ENCODE data around the gene APOBEC3B.
"Not testable (repeated sequence)": the region's sequence is repeated elsewhere in the genome, so short reads cannot be mapped to it uniquely, and the experiment has no call there.

The APOBEC3B gene

DNA sequence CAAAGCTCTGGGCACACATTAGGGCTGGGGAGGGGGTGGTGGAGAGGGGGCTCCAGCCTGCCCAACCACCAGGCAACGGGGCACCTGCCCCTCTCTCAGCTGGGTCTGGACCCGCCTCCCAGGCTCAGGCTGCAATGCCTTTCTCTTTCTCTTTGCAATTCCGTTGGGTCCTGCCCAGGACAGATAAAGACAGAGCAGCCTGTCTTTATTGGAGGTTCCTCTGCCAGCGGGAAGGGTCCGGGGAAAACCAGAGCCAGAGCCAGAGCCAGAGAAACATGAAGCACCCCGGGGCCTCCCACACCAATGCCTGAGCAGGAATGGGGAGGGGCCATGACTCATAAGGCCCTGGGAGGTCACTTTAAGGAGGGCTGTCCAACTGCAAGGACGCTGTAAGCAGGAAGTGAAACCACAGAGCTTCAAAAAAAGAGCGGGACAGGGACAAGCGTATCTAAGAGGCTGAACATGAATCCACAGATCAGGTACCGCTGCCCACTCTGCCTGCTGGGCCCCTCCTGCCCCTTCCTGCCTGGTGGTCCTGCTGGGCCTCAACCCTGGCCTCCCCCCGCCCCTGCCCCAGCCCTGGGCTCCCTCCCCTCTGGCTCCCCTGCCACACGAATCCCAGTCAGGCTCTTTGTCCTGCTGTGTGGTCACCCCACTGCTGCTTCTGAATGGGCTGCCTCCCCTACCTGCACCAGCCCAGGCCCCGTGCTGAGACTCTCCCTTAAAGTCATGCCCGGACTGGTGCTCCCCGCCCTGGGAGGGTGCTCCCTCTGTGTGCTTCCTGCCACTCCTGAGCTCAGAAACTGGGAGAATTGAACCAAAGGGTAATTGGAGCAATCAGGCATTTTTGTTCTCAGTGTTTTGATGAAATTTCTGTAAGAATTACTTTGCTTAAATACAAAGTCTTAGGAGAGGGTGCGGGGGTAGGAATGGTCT lies at the start of gene APOBEC3B:
Gene APOBEC3B (plus strand): TSS at position 356 of the 936 bp plus-strand sequence. CDS start 107 bp downstream, at position 463.
- no peak for DNase-seq

DNA sequence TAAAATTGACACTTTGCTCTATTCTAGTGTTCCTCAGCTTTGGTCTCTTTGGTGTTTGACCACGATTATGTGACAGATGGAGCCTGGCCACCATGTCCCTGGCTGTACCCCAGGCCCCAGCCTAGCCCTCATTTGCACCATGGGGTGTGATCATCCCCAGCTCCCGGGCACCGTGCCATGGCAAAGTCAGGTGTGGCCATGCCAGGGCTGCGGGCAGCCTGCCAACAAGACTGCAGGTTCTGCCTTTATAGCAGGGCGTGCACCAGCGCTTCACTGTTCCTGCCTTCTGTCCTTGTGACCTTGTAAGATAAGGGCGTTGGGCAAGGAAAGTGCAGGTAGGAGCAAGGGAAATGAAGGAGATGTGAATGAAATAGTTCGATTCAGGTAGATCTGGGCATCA lies 47.1 kb upstream of the APOBEC3B start:
- peak; percentile 35 for DNase-seq

DNA sequence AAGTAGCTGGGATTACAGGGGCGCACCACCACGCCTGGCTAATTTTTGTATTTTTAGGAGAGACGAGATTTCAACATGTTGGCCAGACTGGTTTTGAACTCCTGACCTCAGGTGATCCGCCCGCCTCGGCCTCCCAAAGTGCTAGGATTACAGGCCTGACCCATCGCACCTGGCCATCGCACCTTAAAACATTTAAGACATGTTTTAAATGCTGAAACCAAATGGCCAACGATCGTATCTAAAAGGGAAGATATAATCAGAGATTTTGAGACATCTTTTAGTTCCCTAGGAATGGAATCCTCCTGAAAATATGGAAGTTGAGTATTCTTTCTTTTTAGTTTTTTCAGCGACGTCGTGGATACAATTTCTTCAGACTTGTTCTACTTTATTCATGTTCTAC lies 46.5 kb upstream of the APOBEC3B start:
- no peak for DNase-seq

DNA sequence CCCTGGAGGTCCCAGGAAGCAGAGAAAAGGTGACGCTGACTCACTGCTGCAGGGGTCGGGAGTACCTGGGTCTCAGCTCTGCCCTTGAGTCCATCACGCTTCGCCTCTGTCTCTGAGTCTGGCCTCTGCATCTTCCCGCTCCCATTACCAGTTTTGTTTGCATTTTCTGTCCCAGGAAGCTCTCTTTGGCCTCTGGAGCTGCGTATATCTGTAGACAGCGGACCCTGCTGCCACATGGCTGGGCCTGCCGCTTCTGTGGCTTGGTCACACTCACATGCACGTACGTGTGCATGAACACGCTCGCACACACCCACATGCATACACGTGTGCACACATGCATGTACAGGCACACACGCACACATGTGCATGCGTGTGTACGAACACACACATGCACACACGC lies 45.6 kb upstream of the APOBEC3B start:
- no peak for DNase-seq

DNA sequence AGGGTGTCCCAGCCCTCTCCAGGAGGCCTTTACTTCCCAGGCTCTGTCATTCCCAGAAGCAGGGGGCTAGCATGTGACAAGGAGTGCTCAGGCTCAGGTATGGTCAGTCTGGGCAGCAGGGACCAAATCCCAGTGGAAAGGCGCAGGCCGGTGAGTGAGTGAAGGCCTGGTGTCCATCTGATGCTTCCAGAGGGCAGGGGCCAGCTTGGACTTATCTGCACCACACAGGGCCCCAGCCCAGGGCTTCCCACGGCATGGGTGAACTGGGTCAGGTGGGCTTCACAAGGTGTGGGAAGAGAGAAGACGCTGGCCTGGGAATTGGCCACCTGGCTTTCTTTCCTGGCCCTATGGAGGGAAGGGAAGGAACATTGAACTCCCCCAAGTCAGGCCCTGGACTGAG lies 45.1 kb upstream of the APOBEC3B start:
- no peak for DNase-seq

DNA sequence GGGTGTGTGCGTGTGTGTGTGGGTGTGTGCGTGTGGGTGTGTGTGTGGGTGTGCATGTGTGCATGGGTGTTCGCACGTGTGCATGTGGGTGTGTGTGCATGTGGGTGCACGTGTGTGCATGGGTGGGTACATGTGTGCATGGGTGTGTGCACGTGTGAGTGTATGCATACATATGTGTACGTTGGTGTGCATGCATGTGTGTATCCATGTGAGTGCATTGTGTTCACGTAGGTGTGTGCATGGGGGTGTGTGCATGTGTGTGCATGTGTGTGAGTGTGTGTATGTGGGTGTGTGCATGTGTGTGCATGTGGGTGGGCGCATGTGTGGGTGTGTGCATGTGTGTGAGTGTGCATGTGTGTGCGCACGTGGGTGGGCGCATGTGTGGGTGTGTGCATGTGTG lies 44.6 kb upstream of the APOBEC3B start:
- no peak for DNase-seq

DNA sequence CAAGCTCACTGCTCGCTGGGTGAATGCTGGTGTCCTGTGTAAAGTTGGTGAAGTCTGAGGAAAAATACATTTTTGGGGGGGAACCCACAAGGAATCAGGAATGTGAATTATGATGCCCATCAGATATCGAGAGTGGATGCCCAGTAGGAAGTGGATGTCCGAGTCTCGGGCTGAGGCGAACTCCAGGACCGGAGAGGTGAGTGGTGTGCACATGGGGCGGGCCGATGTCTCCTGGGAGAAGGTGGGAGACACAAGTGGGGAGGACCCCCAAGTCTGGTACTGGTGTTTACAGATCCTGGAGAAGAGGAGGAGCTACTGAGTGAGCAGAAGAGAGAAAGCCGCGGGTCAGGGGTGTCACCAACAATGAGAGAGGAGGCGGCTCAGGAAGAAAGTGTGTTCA lies 43.9 kb upstream of the APOBEC3B start:
- DNase-seq: no peak

DNA sequence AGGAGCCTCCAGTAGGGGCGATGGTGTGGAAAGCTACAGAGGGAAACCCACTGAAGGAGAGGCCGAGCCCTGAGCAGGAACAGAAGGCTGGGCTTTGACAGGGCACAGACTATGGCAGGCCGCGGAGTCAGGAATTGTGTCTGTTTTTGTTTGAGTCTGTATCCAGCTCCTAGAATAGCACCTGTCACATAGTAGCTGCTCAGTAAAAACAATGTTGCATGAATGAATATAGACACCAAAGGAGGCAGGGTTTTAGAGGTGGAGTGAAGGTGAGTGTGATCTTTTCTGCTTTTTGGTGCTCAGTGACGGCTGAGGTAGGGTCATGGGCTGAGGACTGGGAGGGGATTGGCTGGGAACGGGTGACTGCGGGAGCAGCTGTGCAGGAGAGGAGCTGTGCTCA lies 43.2 kb upstream of the APOBEC3B start:
- no peak for DNase-seq

DNA sequence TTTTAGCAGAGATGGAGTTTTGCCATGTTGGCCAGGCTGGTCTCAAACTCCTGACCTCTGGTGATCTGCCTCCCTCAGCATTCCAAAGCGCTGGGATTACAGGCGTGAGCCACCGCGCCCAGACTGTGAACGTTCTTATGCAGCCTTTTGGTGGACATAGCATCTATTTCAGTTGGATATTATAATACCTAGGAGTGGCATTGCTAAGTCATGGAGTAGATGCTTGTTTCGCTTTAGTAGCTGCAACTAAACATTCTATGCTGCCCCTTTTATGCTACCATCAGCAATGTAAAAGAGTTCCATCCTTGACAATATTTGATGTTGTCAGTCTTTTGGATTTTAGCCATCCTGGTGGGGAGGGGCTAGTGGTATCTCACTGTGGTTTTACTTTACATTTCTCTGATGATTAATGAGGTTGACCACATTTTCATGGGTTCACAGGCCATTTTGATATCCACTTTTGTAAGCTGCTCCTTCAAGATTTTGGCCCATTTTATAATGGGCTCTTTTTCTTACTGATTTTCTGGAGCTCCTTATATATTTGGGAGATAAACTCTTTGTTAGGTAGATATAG lies 41.2 kb upstream of the APOBEC3B start:
- no peak for DNase-seq

DNA sequence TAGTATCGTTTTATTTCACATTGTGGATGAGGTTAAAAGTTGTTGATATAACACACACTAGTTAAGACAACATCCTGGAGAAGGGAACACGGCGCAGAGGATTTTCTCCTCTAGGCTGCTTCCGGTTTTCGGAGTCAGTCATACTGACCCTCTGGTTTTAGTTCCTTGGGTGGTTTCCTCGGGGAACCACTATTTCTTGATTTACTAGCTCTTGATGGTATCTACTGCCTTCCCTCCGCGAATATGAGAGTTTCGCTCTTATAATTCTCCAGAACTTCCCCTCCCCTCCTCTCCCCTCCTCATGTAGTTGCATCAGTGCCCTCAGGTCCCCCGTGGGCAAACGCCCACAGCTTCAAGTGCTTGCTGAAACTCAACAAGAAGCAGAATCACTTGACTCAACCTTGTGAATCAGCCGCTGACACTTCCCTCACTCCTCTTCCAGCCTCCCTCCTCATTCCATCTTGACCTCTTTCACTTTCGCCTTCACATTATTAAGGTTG lies 40.6 kb upstream of the APOBEC3B start:
- no peak for DNase-seq

DNA sequence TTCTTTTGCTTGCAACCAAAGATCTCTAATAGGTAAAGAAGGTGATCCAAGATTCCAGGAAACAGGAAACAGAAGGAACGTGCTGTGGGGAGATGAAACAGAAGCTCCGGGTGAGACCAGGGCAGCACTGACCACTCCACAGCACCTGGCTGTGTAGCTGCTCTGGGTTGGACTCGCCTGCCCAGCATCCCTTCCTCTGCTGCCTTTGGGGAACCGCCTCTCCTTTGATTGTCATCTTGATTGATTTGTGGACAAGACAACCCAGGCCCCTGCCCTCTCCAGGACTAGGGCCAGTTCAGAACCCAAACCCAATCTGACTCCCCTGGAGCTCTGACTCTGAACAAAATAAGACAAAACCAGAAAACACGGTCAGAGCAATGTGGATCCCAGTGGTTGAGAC lies 39.4 kb upstream of the APOBEC3B start:
- DNase-seq: no peak

DNA sequence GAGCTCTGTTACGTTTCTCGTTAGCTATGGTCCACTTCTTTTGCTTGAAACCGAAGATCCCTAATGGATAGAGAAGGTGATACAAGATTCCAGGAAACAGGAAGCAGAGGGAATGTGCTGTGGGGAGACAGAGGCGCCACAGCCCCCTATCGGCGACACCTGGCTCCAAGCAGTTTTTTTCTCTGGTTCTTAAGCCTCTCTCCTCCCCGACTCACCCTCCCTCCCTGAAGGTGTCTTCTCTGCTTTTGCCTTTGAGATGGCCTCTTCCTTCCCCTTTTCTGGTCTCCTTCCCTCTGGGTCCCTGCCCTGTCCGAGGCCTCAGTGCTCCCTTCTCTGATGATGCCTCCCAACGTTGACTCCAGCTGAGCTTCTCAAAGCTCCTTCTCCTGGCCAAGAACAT lies 38.9 kb upstream of the APOBEC3B start:
- no peak for DNase-seq

DNA sequence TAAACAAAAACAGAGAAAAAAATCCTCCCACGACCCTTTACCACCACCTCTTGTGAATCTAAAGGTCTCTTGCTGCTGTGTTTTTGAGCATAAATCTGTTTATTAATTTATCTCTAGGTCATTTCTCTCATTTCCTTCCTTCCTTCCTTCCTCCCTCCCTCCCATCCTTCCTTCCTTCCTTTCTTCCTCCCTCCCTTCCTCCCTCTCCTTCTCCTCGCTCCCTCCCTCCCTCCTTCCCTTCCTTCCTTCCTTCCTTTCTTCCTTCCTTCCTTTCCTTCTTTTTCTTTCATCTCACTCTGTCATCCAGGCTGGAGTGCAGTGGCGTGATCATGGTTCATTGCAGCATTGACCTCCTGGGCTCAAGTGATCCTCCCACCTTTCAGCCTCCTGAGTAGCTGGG lies 38.3 kb upstream of the APOBEC3B start:
- DNase-seq: no peak

DNA sequence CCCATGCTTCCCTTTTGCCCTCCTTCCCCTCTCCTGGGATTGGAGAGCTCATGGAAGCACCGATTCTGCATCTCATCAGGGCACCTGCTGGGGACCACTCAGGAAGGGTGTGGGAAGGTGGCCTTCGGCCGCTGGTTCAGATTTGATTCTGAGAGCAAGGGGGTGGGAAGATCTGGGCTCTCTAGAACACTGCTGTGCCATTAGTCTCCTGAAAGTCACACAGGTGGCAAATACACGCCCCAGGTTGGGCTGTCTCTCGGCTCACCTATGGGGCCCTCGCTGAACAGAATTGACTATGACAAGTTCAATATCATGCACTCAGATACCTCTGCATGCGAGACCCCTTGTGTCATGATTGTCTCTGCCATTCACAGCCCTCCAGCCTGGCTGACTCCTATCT lies 37.5 kb upstream of the APOBEC3B start:
- DNase-seq: no peak

DNA sequence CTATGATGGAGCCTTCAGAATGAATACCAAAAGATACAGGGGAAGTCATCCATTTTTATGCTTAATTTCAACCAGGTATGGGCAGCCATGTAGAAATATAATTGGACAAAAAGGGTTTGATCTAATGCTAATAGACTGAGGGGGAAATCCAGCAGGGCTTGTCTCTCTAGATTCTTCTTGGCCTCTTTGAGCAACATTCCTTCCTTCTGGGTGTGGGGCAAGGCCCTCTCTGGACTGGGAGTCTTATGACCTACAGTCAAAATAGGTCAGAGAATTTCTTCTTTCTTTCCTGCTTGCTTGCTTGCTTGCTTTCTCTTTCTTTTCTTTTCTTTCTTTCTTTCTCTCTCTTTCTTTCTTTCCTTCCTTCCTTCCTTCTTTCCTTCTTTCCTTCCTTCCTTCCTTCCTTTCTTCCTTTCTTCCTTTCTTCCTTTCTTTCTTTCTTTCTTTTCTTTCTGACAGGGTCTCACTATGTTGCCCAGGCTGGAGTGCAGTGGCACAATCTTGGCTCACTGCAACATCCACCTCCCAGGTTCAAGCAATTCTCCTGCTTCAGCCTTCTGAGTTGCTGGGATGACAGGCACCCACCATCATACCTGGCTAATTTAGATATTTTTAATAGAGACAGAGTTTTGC lies 36.3 kb upstream of the APOBEC3B start:
- not testable (repeated sequence) for DNase-seq

DNA sequence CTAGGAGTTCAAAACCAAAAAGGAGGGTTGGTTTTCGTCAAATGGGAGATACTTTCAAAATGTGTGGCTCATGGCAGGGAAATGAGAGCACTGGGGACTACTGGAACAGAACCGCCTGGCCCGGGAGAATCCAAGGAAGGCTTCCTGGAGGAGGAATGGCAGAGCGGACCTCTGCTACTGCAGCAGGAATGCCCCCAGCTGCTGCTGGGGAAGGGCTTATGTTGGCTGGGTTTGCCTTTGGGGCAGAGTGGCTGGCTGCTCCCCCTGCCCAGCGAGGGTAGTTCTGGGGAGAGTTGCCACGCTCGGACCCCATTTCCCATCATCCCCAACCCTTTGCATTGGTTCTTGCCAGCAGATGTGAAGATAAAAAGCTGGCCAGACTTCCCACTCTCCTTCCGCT lies 35.4 kb upstream of the APOBEC3B start:
- no peak for DNase-seq

DNA sequence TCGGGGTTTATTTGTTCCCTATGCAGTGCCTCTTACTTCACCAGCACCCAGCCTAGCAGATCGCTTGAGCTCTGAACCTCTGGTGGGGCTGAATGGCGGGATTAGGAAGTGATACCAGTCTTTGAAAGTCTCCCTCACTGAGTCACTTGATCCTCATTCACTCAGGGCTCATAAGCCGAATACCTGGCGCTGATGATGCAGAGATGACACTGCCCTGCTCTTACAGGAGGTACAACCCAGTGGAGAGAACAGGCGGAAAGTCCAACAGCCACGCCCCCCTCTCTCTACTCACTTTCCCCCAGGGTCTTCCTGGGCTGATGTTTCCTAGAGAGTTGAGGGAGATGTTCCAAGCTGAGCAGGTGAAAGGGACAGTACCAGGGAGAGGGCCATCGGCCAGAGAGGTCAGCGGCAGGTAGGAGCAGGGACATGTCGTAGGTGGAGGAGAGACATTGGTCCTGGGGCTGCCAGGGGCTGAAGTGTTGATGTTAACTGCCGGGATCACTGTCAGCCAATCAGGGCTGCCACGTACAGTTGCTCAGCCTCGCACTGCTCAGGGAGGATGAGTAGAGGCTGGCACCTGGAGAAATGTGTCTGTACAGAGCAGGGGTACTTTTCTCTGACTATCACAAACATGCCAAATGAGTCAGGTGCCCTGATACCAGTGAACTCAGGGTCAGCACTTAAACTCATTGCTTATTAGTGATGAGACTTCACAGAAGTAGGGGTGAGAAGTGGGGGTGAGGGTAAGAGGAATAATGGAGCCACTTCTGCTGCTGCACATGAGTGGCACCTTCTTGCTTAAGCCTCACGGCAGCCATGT lies 34.6 kb upstream of the APOBEC3B start:
- DNase-seq: no peak

DNA sequence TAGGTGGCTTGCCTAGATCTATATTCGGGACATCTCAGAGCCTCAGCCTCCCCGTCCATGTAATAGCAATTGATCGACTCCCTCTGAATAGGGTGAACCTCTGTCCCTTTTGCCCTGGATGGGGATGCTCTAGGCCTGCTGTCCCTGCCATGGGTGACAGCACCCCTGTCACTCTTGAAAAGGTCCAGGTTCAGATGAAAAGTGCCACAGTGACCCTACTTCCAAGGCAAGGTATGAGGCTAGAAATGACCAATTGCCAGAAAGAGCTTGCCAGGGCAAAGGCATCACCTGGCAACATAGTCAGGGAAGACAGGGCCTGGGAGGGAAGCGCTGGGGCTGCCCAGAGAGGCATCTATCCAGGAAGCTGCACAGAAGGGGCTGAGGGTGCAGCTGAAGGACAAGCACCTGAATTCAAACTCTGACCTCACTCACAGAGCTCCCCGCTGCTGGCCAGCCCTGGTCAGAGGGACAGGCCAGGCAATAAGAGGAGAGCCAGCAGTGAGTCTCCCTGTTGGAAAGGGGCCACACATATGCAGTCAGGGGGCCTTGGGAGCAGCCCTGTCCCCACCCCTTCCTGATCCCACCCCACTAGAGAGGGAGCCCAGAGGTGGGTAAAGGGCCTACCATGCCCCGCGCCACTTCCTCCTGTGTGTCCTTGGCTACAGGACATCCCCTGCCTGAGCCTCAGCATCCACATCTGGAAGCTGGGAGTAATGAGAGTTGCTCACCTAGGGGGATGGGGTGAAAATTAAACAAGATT lies 33.8 kb upstream of the APOBEC3B start:
- DNase-seq: no peak

DNA sequence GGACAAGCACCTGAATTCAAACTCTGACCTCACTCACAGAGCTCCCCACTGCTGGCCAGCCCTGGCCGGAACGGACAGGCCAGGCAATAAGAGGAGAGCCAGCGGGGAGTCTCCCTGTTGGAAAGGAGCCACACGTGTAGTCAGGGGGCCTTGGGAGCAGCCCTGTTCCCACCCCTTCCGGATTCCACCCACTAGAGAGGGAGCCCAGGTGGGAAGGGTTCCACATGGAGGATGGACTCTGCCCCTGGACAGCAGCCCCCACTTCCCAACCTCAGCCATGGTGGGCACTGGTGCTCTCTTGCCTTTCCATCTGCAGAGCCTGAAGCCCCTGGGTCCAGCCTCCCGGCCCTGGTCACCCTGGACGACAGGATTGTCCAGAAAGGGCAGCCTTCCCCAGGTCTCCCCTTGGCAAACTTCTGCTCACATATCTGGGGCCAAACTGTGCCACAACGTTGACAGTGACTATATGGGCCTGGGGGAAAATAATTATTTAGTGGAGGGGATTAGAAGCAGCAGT lies 32.2 kb upstream of the APOBEC3B start:
- no peak for DNase-seq

DNA sequence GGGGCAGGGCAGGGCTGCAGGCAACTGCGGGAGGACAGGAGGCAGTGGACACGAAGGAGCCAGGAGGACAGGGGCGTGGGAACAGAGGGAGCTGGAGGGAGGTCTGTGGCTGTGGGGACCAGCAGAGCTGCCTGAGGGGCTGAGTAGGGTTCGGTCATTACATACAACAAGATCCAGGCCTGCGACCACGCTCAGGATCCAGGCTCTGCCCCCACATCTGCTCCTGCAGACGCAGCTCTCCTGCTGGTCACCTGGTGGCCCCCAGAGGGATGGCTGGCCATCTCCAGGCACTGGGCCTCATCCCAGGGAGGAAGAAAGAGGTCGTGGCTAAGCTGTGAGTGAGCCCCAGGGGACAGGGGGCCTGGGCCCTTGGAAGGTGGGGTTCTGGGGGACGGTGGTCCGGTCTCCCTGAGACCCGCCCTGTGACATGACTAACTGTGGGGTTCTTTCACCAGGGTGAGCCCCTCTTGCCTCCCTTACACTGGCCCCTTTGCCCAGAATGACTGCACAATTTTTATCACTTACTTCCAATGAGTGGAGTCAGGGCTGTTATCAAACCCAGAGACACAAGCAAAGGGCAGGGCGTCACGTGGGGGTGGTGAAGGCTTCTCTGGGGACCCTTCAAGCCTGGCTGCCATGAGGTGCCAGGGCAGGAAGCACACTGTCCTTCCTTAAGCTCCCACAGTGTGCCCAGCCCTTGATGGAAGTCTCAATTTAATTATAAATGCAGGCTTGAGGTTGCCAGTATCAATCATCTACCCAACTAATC lies 31.4 kb upstream of the APOBEC3B start:
- DNase-seq: no peak

DNA sequence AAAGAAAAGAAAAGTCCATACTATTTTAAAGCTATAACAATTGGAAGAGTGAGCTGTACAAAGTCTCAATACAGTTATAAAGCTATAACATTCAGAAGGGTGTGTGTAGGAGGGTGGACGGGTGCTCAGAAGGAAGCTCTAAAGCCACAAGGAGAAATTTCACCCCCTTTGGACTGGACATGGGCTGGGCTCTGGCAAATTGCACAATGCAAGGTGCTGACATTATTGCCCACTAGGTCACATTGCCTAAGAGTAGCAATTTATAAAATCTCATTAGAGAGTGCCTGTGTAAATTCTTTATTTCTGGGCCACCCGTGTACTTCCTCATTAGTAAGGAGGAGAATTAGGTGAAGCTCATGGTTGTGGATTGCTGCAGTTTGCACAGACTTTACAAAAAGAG lies 30.4 kb upstream of the APOBEC3B start:
- DNase-seq: no peak

Data from NCI-H748 treated with DMSO at 0.1 percent for 48 hours (cell line).